KG1 (cell line): Measurements from ENCODE around the gene ADGRD1.
"Not testable (repeated sequence)": the region's sequence is repeated elsewhere in the genome, so short reads cannot be mapped to it uniquely, and the experiment has no call there.

Experiments used
- DNase-seq: peaks from one replicate; lab custom pipeline; 2025; lab: John Stamatoyannopoulos, UW

Gene ADGRD1

GRCh38 chr12:131057211-131057721, 103.6 kb downstream of the ADGRD1 start:
- DNase-seq, result no peak

GRCh38 chr12:131057722-131058515, 104.2 kb downstream of the ADGRD1 start:
- no peak for DNase-seq

- DNase-seq, result no peak
These were observed 105.0 kb downstream of the ADGRD1 start for GRCh38 chr12:131058700-131059099.

- no peak for DNase-seq
These were observed 106.5 kb downstream of the ADGRD1 start for GRCh38 chr12:131060011-131060703.

GRCh38 chr12:131061041-131061806, 107.5 kb downstream of the ADGRD1 start:
- DNase-seq, result no peak

- no peak for DNase-seq
These were observed 109.7 kb downstream of the ADGRD1 start for GRCh38 chr12:131063413-131063812.

GRCh38 chr12:131063960-131064359, 110.3 kb downstream of the ADGRD1 start:
- no peak for DNase-seq

GRCh38 chr12:131065279-131065678, 111.6 kb downstream of the ADGRD1 start:
- DNase-seq, result no peak

- no peak for DNase-seq
These were observed 112.1 kb downstream of the ADGRD1 start for GRCh38 chr12:131065801-131066200.

- DNase-seq, result no peak
These were observed 112.6 kb downstream of the ADGRD1 start for GRCh38 chr12:131066207-131066885.

- no peak for DNase-seq
These were observed 113.3 kb downstream of the ADGRD1 start for GRCh38 chr12:131066886-131067490.

- no peak for DNase-seq
These were observed 114.5 kb downstream of the ADGRD1 start for GRCh38 chr12:131067981-131068851.

- DNase-seq, result not testable (repeated sequence)
These were observed 115.4 kb downstream of the ADGRD1 start for GRCh38 chr12:131068926-131069720.

GRCh38 chr12:131070136-131070535, 116.4 kb downstream of the ADGRD1 start:
- not testable (repeated sequence) for DNase-seq

GRCh38 chr12:131070668-131071067, 117.0 kb downstream of the ADGRD1 start:
- not testable (repeated sequence) for DNase-seq

- DNase-seq, result not testable (repeated sequence)
These were observed 117.6 kb downstream of the ADGRD1 start for GRCh38 chr12:131071234-131071820.

- DNase-seq, result not testable (repeated sequence)
These were observed 118.2 kb downstream of the ADGRD1 start for GRCh38 chr12:131071950-131072349.

- DNase-seq, result no peak
These were observed 118.9 kb downstream of the ADGRD1 start for GRCh38 chr12:131072451-131073230.
